Breast epithelium (tissue), 4 donors: ENCODE data around the gene SDHC. TPM values are rescaled to one million over a fixed set of nuclear protein-coding genes. Genes with fewer than 3 reads are reported as not detected.

Experiments
- DNase-seq, 2 donors: peaks; one replicate each; pipeline ENCODE4 v3.0.0-alpha.2; 2019; ENCODE audit warnings: low spot score in 2 of 2
- H3K27ac ChIP-seq, 2 donors: fragments of 200-600 bp; sonication (generic) in 1 of 2; one replicate each; pipeline ENCODE4 v1.5.1; 2016 to 2019; ENCODE audit warnings: mild to moderate bottlenecking in 1 of 2
- H3K27me3 ChIP-seq, 2 donors: fragments of 200-600 bp; sonication (generic) in 1 of 2; one replicate each; pipeline versions ENCODE4 v1.5.1 to v1.6.0; 2017 to 2019; ENCODE audit warnings: control low read depth in 1 of 2, mild to moderate bottlenecking in 1 of 2
- H3K36me3 ChIP-seq: fragments of 200-600 bp; one replicate; pipeline ENCODE4 v1.5.1; 2019
- H3K4me1 ChIP-seq, 2 donors: fragments of 200-600 bp; sonication (generic); one replicate each; pipeline ENCODE4 v1.5.1; 2016 to 2019; ENCODE audit warnings: control low read depth in 1 of 2
- H3K4me3 ChIP-seq, 3 donors: fragments of 200-600 bp; sonication (generic); 1 replicate in 2 of 3; 2 replicates in 1 of 3; pipeline ENCODE4 v1.5.1; 2016 to 2019; ENCODE audit warnings: mild to moderate bottlenecking in 3 of 3, moderate library complexity in 2 of 3
- H3K9me3 ChIP-seq, 2 donors: fragments of 200-600 bp; sonication (generic) in 1 of 2; one replicate each; pipeline ENCODE4 v1.5.1; 2016 to 2019; ENCODE audit warnings: control low read depth in 1 of 2
- CTCF ChIP-seq, 3 donors: fragments of 450-650 bp; IDR thresholded peaks; one replicate each; pipeline ENCODE4 v1.5.1; 2016 to 2017; ENCODE audit warnings: antibody characterized with exemption in 3 of 3, mild to moderate bottlenecking in 3 of 3, moderate library complexity in 3 of 3
- POLR2A ChIP-seq: fragments of 450-650 bp; IDR thresholded peaks from one replicate; pipeline ENCODE4 v1.6.1; 2016; ENCODE audit warnings: antibody characterized with exemption, mild to moderate bottlenecking, moderate library complexity
- POLR2AphosphoS5 ChIP-seq, 3 donors: sonication (generic); formaldehyde crosslinking; IDR thresholded peaks; one replicate each; pipeline ENCODE4 v1.6.1; 2017; ENCODE audit warnings: antibody characterized with exemption in 3 of 3
- intact Hi-C: fragments of 100-400 bp; cut with DNase I; formaldehyde crosslinking; loops from one replicate; pipeline ENCODE4 v1.15.1; 2023; ENCODE audit warnings: low total_unique reads
- total RNA-seq, 3 donors: library from RNA; depleted of rRNA; stranded (reverse); fragments of >200 nt; gene quantifications; one replicate each; pipeline ENCODE4 v1.1.0, GENCODE V29; 2016

Gene SDHC
- total RNA-seq, 3 donors from 2014 or later, result 18.0 to 42.4 (median 23.9) TPM

GRCh38 chr1:161300478-161300877 lies 13.7 kb upstream of the SDHC start:
- Histone ChIP-seq H3K27me3 (no peaks in the 10 kb centered on the region), H3K27ac (no peak overlapping the region), H3K4me3 (no peak overlapping the region), H3K9me3 (no peaks in the 10 kb centered on the region), H3K4me1 (peaks cover 2 to 6% of the 10 kb centered on the region in 2 donors), H3K36me3 (no peaks in the 10 kb centered on the region)
- DNase-seq, result no peak
- intact Hi-C loops, result loop anchor here (10.0 kb wide), 1 partner anchor 74 kb away; no protein-coding TSS in a partner anchor
- TF ChIP-seq CTCF (IDR thresholded peaks at IDR 0.05) (no peak), POLR2AphosphoS5 (IDR thresholded peaks at IDR 0.05) (no peak), POLR2A (no peak)

GRCh38 chr1:161304927-161305866 lies 9.0 kb upstream of the SDHC start:
- Histone ChIP-seq H3K27ac (peak overlapping the region; percentile 69 to 80), H3K9me3 (no peaks in the 10 kb centered on the region), H3K4me1 (peaks cover 2 to 6% of the 10 kb centered on the region in 2 donors), H3K36me3 (no peaks in the 10 kb centered on the region), H3K27me3 (no peaks in the 10 kb centered on the region), H3K4me3 (peak overlapping the region; percentile 57 to 88 (median 82))
- TF ChIP-seq POLR2AphosphoS5 (IDR thresholded peaks at IDR 0.05), result no peak
- no peak for TF ChIP-seq CTCF (IDR thresholded peaks at IDR 0.05)
- no peak for TF ChIP-seq POLR2A
- intact Hi-C loops, result loop anchor here (10.0 kb wide), 1 partner anchor 70 kb away; no protein-coding TSS in a partner anchor
- no peak for DNase-seq

GRCh38 chr1:161305867-161306519 lies 8.2 kb upstream of the SDHC start:
- Histone ChIP-seq H3K27me3 (no peaks in the 10 kb centered on the region), H3K4me1 (peaks cover 2 to 6% of the 10 kb centered on the region in 2 donors), H3K36me3 (no peaks in the 10 kb centered on the region), H3K4me3 (peak overlapping the region; percentile 57 to 88 (median 82)), H3K9me3 (no peaks in the 10 kb centered on the region), H3K27ac (peak overlapping the region; percentile 69 to 80)
- peak; percentile 74 to 75 for DNase-seq
- intact Hi-C loops, result loop anchor here (10.0 kb wide), 1 partner anchor 69 kb away; no protein-coding TSS in a partner anchor
- TF ChIP-seq CTCF (IDR thresholded peaks at IDR 0.05) (no peak), POLR2AphosphoS5 (IDR thresholded peaks at IDR 0.05) (peak in 2 of 3 donors; percentile 21 to 49)

GRCh38 chr1:161307230-161307768 lies 6.9 kb upstream of the SDHC start:
- peak overlapping the region; percentile 29 to 52 for H3K27ac ChIP-seq
- no peak overlapping the region for H3K4me3 ChIP-seq
- TF ChIP-seq POLR2AphosphoS5 (IDR thresholded peaks at IDR 0.05) (no peak), POLR2A (no peak), CTCF (IDR thresholded peaks at IDR 0.05) (no peak)
- H3K27me3 ChIP-seq, result no peaks in the 10 kb centered on the region
- no peak for DNase-seq
- H3K4me1 ChIP-seq, result peaks cover 2 to 6% of the 10 kb centered on the region in 2 donors
- H3K36me3 ChIP-seq, result no peaks in the 10 kb centered on the region
- intact Hi-C loops, result loop anchor here (10.0 kb wide), 1 partner anchor 68 kb away; no protein-coding TSS in a partner anchor
- no peaks in the 10 kb centered on the region for H3K9me3 ChIP-seq
